ENCODE measurements around the gene SYT1. TPM values are rescaled to one million over a fixed set of nuclear protein-coding genes. Genes with fewer than 3 reads are reported as not detected.

SYT1 gene
- total RNA-seq, 6 donors from 2014 or later, result 0.52 to 0.67 (median 0.59) TPM; not detected in 3

DNA sequence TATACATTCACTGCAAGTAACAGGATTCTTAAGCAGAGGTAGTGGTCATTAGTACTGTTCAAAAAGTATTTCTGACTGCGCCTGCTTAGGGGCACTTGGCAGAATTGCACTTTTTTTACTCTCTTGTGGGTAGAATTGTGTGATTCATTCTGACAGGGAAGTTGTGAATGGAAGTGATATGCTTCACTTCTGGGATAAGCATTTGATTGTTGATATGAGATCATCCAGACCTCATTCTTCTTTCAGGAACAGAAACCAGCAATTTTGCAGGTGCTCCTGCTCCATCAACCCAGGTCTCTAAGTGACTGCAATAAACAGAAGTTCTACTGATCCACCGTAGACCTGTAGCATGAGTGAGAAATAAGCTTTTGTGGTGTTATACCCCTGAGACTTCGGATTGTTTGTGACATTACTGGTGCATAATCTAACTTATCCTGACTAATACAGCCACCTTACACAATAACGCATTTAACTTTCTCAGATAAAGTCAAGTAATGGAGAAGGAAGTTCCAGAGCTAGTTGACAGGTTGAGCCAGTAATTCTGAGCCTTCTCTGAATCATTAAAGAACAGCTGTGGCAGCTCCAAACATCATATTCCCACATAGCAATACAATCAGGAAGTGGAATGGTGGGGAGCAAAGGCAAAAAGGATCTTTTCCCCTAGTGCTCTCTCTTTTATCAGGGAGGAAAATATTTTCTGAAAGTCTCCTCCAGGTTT, 387.9 kb downstream of the SYT1 start:
- ATAC-seq (ENCODE audit: low FRiP score in 2 of 2), result no peak
- no peak for DNase-seq
- TF ChIP-seq POLR2AphosphoS5 (IDR thresholded peaks at IDR 0.05), result no peak
- TF ChIP-seq, protein P1, sequence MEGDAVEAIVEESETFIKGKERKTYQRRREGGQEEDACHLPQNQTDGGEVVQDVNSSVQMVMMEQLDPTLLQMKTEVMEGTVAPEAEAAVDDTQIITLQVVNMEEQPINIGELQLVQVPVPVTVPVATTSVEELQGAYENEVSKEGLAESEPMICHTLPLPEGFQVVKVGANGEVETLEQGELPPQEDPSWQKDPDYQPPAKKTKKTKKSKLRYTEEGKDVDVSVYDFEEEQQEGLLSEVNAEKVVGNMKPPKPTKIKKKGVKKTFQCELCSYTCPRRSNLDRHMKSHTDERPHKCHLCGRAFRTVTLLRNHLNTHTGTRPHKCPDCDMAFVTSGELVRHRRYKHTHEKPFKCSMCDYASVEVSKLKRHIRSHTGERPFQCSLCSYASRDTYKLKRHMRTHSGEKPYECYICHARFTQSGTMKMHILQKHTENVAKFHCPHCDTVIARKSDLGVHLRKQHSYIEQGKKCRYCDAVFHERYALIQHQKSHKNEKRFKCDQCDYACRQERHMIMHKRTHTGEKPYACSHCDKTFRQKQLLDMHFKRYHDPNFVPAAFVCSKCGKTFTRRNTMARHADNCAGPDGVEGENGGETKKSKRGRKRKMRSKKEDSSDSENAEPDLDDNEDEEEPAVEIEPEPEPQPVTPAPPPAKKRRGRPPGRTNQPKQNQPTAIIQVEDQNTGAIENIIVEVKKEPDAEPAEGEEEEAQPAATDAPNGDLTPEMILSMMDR (IDR thresholded peaks at IDR 0.05), result no peak
- TF ChIP-seq EP300 (IDR thresholded peaks at IDR 0.05), result no peak
- TF ChIP-seq POLR2A (IDR thresholded peaks at IDR 0.05), result no peak
- H3K27me3 ChIP-seq, result no peaks in the 10 kb centered on the region
- 89 to 90% methylated on average over 4 of the region's 4 CpGs for WGBS, 2 donors
- no peaks in the 10 kb centered on the region for H3K4me1 ChIP-seq
- H3K36me3 ChIP-seq, result no peaks in the 10 kb centered on the region
- H3K4me3 ChIP-seq, result no peak overlapping the region
- H3K9me3 ChIP-seq, result no peaks in the 10 kb centered on the region
- H3K27ac ChIP-seq, result no peak overlapping the region

DNA sequence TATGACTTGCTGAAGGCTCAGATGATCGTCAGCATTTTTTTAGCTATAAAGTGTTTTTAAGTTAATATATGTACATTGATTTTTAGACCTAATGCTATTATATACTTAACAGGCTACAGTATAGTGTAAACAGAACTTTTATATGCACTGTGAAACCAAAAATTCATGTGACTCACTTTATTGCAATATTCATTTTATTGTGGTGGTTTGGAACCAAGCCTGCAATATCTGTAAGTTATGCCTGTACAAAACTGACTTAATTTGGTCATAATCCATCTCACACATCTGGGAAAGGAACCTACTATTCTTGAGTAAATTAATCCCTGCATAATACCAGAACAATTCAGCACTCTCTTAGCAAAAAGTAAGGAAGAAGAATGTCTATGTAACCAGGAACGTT, 390.7 kb downstream of the SYT1 start:
- no peak overlapping the region for H3K27ac ChIP-seq
- no peak for DNase-seq
- H3K36me3 ChIP-seq, result no peaks in the 10 kb centered on the region
- H3K27me3 ChIP-seq, result no peaks in the 10 kb centered on the region
- H3K4me1 ChIP-seq, result no peaks in the 10 kb centered on the region
- TF ChIP-seq, protein P1 (IDR thresholded peaks at IDR 0.05), result no peak
- TF ChIP-seq POLR2A (IDR thresholded peaks at IDR 0.05) (no peak), POLR2AphosphoS5 (IDR thresholded peaks at IDR 0.05) (no peak), EP300 (IDR thresholded peaks at IDR 0.05) (no peak)
- no peaks in the 10 kb centered on the region for H3K9me3 ChIP-seq
- ATAC-seq (ENCODE audit: low FRiP score in 2 of 2), result no peak
- WGBS, 2 donors, result 79 to 82% methylated on average over 2 of the region's 2 CpGs
- no peak overlapping the region for H3K4me3 ChIP-seq

DNA sequence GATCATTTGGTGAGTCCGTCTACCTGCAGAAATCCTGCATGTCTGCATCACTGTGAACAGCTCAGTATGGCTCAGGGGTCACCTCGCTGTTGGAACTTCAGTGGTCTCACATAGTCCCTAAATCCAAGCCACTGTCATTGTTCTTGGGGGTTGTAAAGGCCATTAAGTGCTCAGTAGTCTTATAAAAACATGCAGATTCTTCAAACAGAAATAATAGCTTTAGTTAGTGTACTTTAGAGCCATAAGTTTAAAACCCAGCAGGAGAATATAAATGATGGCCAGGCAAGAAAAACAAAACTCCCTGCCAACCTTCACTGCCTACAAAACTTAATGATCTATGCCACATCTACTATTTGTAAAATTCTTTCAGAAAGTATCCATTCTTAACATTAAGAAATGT, 396.3 kb downstream of the SYT1 start:
- Histone ChIP-seq H3K9me3 (no peaks in the 10 kb centered on the region), H3K27ac (no peak overlapping the region), H3K4me3 (no peak overlapping the region), H3K36me3 (no peaks in the 10 kb centered on the region), H3K4me1 (no peaks in the 10 kb centered on the region), H3K27me3 (no peaks in the 10 kb centered on the region)
- ATAC-seq (ENCODE audit: low FRiP score in 2 of 2) (no peak), DNase-seq (no peak)
- TF ChIP-seq, protein P1 (IDR thresholded peaks at IDR 0.05), result no peak
- no peak for TF ChIP-seq POLR2A (IDR thresholded peaks at IDR 0.05)
- TF ChIP-seq EP300 (IDR thresholded peaks at IDR 0.05), result no peak
- no peak for TF ChIP-seq POLR2AphosphoS5 (IDR thresholded peaks at IDR 0.05)
- WGBS, 2 donors, result 75 to 77% methylated on average over 2 of the region's 2 CpGs

DNA sequence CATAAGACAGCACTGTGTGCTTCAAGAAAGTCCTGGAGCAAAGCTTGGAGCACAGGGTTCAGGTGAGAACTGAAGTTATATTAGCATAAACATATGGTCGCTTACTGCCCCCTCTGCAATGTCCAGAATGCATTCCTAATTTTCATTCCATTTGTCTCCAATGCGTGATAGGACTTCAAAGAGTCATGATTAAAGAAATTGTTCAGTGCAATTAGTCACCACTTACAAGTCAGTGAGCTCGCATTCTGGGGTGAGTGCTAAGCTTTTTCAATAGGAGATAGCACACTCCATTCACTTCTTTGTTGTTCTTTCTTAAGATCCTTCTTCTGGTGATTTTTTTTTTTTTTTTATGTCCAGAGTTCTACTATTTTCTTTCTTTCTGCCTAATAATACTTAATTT, 398.4 kb downstream of the SYT1 start:
- WGBS, 2 donors, result 67 to 72% methylated on average over 3 of the region's 3 CpGs
- TF ChIP-seq POLR2AphosphoS5 (IDR thresholded peaks at IDR 0.05), result no peak
- TF ChIP-seq POLR2A (IDR thresholded peaks at IDR 0.05), result no peak
- no peak for TF ChIP-seq EP300 (IDR thresholded peaks at IDR 0.05)
- no peaks in the 10 kb centered on the region for H3K4me1 ChIP-seq
- H3K27me3 ChIP-seq, result no peaks in the 10 kb centered on the region
- H3K4me3 ChIP-seq, result no peak overlapping the region
- no peak for ATAC-seq (ENCODE audit: low FRiP score in 2 of 2)
- no peaks in the 10 kb centered on the region for H3K9me3 ChIP-seq
- no peak for DNase-seq
- no peak overlapping the region for H3K27ac ChIP-seq
- H3K36me3 ChIP-seq, result no peaks in the 10 kb centered on the region

DNA sequence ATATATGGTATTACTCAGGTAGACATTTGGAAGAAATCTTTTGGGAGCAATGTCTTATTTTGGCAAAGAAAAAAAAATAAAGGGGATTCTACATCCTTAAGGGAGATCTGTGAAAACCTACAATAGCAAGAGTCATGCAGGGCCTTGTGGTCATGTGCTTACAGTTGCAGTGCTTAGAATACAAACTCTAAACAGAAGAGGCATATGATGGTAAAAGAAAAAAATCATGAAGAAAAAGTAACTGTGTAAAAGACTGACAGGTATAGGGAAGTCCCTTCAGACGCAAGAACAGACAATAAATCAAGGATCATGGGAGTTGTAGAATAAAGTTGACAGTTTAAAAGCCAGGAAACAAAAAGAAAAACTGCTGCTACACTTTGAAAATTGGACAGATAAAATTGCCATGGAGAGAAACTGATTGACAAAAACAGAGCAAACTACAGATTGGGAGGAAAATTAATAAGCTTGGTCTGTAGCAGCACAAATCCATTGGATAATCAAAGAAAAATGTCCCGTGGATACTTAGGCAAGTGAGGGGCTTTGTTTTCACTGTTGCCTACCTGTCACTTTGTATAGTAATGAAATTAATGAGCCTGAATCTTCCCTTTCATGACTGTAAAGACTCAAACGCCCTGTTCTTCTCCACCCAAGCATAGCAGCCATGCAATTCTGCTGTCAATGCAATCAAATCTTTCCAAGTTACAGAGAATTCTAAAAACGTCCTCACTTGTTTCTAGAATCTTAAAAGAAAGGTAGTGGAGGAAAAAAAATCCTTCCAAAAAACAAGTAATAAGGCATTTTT, 402.0 kb downstream of the SYT1 start:
- H3K36me3 ChIP-seq, result no peaks in the 10 kb centered on the region
- H3K4me1 ChIP-seq, result no peaks in the 10 kb centered on the region
- TF ChIP-seq POLR2AphosphoS5 (IDR thresholded peaks at IDR 0.05), result no peak
- TF ChIP-seq, protein P1 (IDR thresholded peaks at IDR 0.05), result no peak
- no peak for TF ChIP-seq EP300 (IDR thresholded peaks at IDR 0.05)
- TF ChIP-seq POLR2A (IDR thresholded peaks at IDR 0.05), result no peak

More for the DNA sequence above, 402.0 kb downstream of the SYT1 start:
- Histone ChIP-seq H3K27me3 (no peaks in the 10 kb centered on the region), H3K27ac (no peak overlapping the region), H3K9me3 (no peaks in the 10 kb centered on the region), H3K4me3 (no peak overlapping the region)
- no peak for DNase-seq
- 57 to 58% methylated on average over 4 of the region's 4 CpGs for WGBS, 2 donors
- no peak for ATAC-seq (ENCODE audit: low FRiP score in 2 of 2)

All from upper lobe of left lung (tissue), 6 donors.